WTC11 (cell line): Measurements from ENCODE around the gene PLEKHA6. TPM values are rescaled to one million over a fixed set of nuclear protein-coding genes. Genes with fewer than 3 reads are reported as not detected.

ENCODE experiments used
- ATAC-seq: fragments of 200-7000 bp; cut with Tn5 transposase; 2 replicates; pipeline ENCODE4 v1.10.0; 2021; ENCODE audit warnings: mild to moderate bottlenecking, moderate library complexity
- CTCF ChIA-PET: fragments of 300-600 bp; sonication (Branson Sonifier 250); formaldehyde crosslinking; loops from one replicate; lab custom pipeline; 2021; ENCODE audit warnings: antibody characterized with exemption; lab: Charles Lee
- POLR2A ChIA-PET: fragments of 350-600 bp; sonication (Branson Sonifier 250); formaldehyde crosslinking; loops from one replicate; lab custom pipeline; 2021; ENCODE audit warnings: antibody characterized with exemption; lab: Charles Lee
- DNase-seq: peaks from one replicate; pipeline ENCODE4 v3.0.0; 2021; ENCODE audit warnings: low spot score
- H3K27ac Mint-ChIP-seq: 2 replicates; pipeline ENCODE4 v1.8.0; 2021; ENCODE audit warnings: mixed read lengths
- H3K27me3 Mint-ChIP-seq: 2 replicates; pipeline ENCODE4 v1.8.0; 2021; ENCODE audit warnings: low read depth, mild to moderate bottlenecking, moderate library complexity, mixed read lengths
- H3K36me3 Mint-ChIP-seq: 2 replicates; pipeline ENCODE4 v1.8.0; 2021; ENCODE audit warnings: mixed read lengths
- H3K4me1 Mint-ChIP-seq: 2 replicates; pipeline ENCODE4 v1.8.0; 2022; ENCODE audit warnings: mixed read lengths
- H3K4me3 Mint-ChIP-seq: 2 replicates; pipeline ENCODE4 v1.8.0; 2021; ENCODE audit warnings: mild to moderate bottlenecking, moderate library complexity, mixed read lengths
- H3K9me3 Mint-ChIP-seq: 2 replicates; pipeline ENCODE4 v1.8.0; 2021; ENCODE audit warnings: mixed read lengths
- ATF6 ChIP-seq: sonication (generic); formaldehyde crosslinking; IDR thresholded peaks from 2 replicates; pipeline ENCODE4 v1.8.1; 2023; ENCODE audit warnings: mild to moderate bottlenecking, missing genetic modification reagents
- ESRRA ChIP-seq: sonication (generic); formaldehyde crosslinking; IDR thresholded peaks from 2 replicates; pipeline ENCODE4 v1.8.1; 2022; ENCODE audit warnings: mild to moderate bottlenecking, missing genetic modification reagents, borderline replicate concordance
- FOXP1 ChIP-seq: sonication (generic); formaldehyde crosslinking; IDR thresholded peaks from 2 replicates; pipeline ENCODE4 v1.8.0; 2022; ENCODE audit warnings: missing genetic modification reagents, mild to moderate bottlenecking, moderate library complexity, borderline replicate concordance
- IRF1 ChIP-seq: sonication (generic); formaldehyde crosslinking; IDR thresholded peaks from 2 replicates; pipeline ENCODE4 v1.8.0; 2023; ENCODE audit warnings: missing genetic modification reagents
- JAZF1 ChIP-seq: fragments of 250-450 bp; sonication (Bioruptor Pico); IDR thresholded peaks from 2 replicates; pipeline ENCODE4 v1.9.0; 2021; ENCODE audit warnings: moderate library complexity, mild to moderate bottlenecking, inconsistent platforms
- MLX ChIP-seq: sonication (generic); formaldehyde crosslinking; IDR thresholded peaks from 2 replicates; pipeline ENCODE4 v1.8.1; 2023; ENCODE audit warnings: mild to moderate bottlenecking, missing genetic modification reagents, moderate library complexity
- MXD4 ChIP-seq: fragments of 250-450 bp; sonication (Bioruptor Pico); IDR thresholded peaks from 2 replicates; pipeline ENCODE4 v1.8.0; 2021; ENCODE audit warnings: mild to moderate bottlenecking, moderate library complexity, borderline replicate concordance
- MYBL2 ChIP-seq: sonication (generic); formaldehyde crosslinking; IDR thresholded peaks from 2 replicates; pipeline ENCODE4 v1.8.1; 2023; ENCODE audit warnings: mild to moderate bottlenecking, moderate library complexity, missing genetic modification reagents
- NR1H2 ChIP-seq: sonication (generic); formaldehyde crosslinking; IDR thresholded peaks from 2 replicates; pipeline ENCODE4 v1.9.0; 2021; ENCODE audit warnings: mild to moderate bottlenecking, moderate library complexity, missing genetic modification reagents
- SMAD3 ChIP-seq: sonication (generic); formaldehyde crosslinking; IDR thresholded peaks from 2 replicates; pipeline ENCODE4 v1.8.0; 2022; ENCODE audit warnings: missing genetic modification reagents, mild to moderate bottlenecking, borderline replicate concordance
- SMAD4 ChIP-seq: sonication (generic); formaldehyde crosslinking; IDR thresholded peaks from 2 replicates; pipeline ENCODE4 v1.8.0; 2022; ENCODE audit warnings: mild to moderate bottlenecking, missing genetic modification reagents
- TEAD1 ChIP-seq: sonication (generic); formaldehyde crosslinking; IDR thresholded peaks from 2 replicates; pipeline ENCODE4 v1.8.0; 2022; ENCODE audit warnings: mild to moderate bottlenecking, missing genetic modification reagents
- TEAD4 ChIP-seq: sonication (generic); formaldehyde crosslinking; IDR thresholded peaks from 2 replicates; pipeline ENCODE4 v1.8.0; 2022; ENCODE audit warnings: mild to moderate bottlenecking, missing genetic modification reagents
- ZNF121 ChIP-seq: sonication (generic); formaldehyde crosslinking; IDR thresholded peaks from 2 replicates; pipeline ENCODE4 v1.8.0; 2023; ENCODE audit warnings: missing genetic modification reagents
- ZNF232 ChIP-seq: sonication (generic); formaldehyde crosslinking; IDR thresholded peaks from 2 replicates; pipeline ENCODE4 v1.8.0; 2022; ENCODE audit warnings: mild to moderate bottlenecking, missing genetic modification reagents
- ZNF263 ChIP-seq: sonication (generic); formaldehyde crosslinking; IDR thresholded peaks from 2 replicates; pipeline ENCODE4 v1.8.1; 2022; ENCODE audit warnings: low read depth, mild to moderate bottlenecking, moderate library complexity, missing genetic modification reagents
- ZNF281 ChIP-seq: sonication (generic); formaldehyde crosslinking; IDR thresholded peaks from 2 replicates; pipeline ENCODE4 v1.8.0; 2023; ENCODE audit warnings: mild to moderate bottlenecking, missing genetic modification reagents
- ZNF423 ChIP-seq: fragments of 250-450 bp; sonication (Bioruptor Pico); IDR thresholded peaks from 2 replicates; pipeline ENCODE4 v2.1.2; 2022; ENCODE audit warnings: mild to moderate bottlenecking, moderate library complexity
- ZNF532 ChIP-seq: fragments of 250-450 bp; sonication (Bioruptor Pico); IDR thresholded peaks from 2 replicates; pipeline ENCODE4 v1.9.0; 2021; ENCODE audit warnings: mild to moderate bottlenecking, borderline replicate concordance
- ZNF671 ChIP-seq: fragments of 250-450 bp; sonication (Bioruptor Pico); IDR thresholded peaks from 2 replicates; pipeline ENCODE4 v1.8.0; 2021; ENCODE audit warnings: mild to moderate bottlenecking
- total RNA-seq: library from RNA; stranded (reverse); gene quantifications from 3 replicates; pipeline ENCODE4 v1.2.3, GENCODE V29; 2021
- TF ChIP-seq, protein P1 (sequence below): sonication (generic); formaldehyde crosslinking; IDR thresholded peaks from 2 replicates; pipeline ENCODE4 v1.8.0; 2022; ENCODE audit warnings: mild to moderate bottlenecking, missing genetic modification reagents
- TF ChIP-seq, protein P2 (sequence below): fragments of 200-600 bp; IDR thresholded peaks from 2 replicates; pipeline ENCODE4 v1.8.0; 2022; ENCODE audit warnings: antibody characterized with exemption

The PLEKHA6 gene
- total RNA-seq, 1 experiment from 2014 or later = 11.6 TPM

DNA sequence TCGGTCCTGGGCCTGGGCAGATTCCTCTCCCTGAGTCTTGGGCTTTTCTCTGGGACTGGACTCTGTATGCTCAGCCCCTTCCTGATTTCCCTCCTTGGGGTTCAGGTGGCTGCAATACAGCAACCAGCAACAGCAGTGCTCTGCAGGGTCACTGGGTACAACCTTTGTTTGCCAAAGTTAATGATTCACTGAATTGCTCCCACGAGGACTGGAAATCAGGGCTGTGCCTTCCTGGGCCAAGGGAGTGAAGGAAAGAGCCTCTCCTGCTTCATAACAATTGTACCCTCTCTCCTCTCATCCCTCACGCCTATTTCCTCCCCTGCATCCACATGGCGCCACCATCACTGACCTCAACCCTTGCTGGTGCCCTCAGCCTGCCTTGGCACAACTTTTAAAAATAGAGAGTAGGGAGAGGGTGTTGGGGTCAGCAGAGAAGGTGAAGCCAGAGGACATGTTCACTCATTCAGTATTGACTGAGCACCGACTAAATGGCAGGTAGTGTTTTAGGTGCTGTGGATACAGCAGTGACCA is 93.2 kb downstream of the PLEKHA6 start:
- no peaks in the 10 kb centered on the region for H3K9me3 Mint-ChIP-seq
- no peak overlapping the region for H3K27ac Mint-ChIP-seq
- no peaks in the 10 kb centered on the region; the same call in 1 of the 2 replicates for H3K36me3 Mint-ChIP-seq
- H3K4me3 Mint-ChIP-seq = no peak overlapping the region
- H3K4me1 Mint-ChIP-seq = no peaks in the 10 kb centered on the region
- POLR2A ChIA-PET = no interaction called here
- ATAC-seq = no peak
- no peak for DNase-seq
- TF ChIP-seq SMAD4 (no peak), ZNF281 (no peak), JAZF1 (CRISPR knock-in tag) (no peak), ESRRA (CRISPR knock-in tag) (no peak), IRF1 (CRISPR knock-in tag) (no peak), SMAD3 (CRISPR knock-in tag) (no peak)
- TF ChIP-seq, protein P1, sequence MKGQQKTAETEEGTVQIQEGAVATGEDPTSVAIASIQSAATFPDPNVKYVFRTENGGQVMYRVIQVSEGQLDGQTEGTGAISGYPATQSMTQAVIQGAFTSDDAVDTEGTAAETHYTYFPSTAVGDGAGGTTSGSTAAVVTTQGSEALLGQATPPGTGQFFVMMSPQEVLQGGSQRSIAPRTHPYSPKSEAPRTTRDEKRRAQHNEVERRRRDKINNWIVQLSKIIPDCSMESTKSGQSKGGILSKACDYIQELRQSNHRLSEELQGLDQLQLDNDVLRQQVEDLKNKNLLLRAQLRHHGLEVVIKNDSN (CRISPR knock-in tag) = no peak
- CTCF ChIA-PET = interaction anchor here (0.6 to 2.2 kb wide), 3 partner anchors 8 to 132 kb away, joined by 3 to 9 read pairs (median 5); no protein-coding TSS in a partner anchor
- no peaks in the 10 kb centered on the region for H3K27me3 Mint-ChIP-seq

- H3K27ac Mint-ChIP-seq = no peak overlapping the region
- H3K36me3 Mint-ChIP-seq = no peaks in the 10 kb centered on the region; the same call in 1 of the 2 replicates
- POLR2A ChIA-PET = interaction anchor here (0.6 kb wide), 1 partner anchor 534 kb away, joined by 6 read pairs; no protein-coding TSS in a partner anchor
- no peaks in the 10 kb centered on the region for H3K27me3 Mint-ChIP-seq
- H3K4me3 Mint-ChIP-seq = no peak overlapping the region
- ATAC-seq (no peak), DNase-seq (no peak)
- no peaks in the 10 kb centered on the region for H3K9me3 Mint-ChIP-seq
- CTCF ChIA-PET = no interaction called here
- no peaks in the 10 kb centered on the region for H3K4me1 Mint-ChIP-seq
- TF ChIP-seq TEAD4 (CRISPR knock-in tag) (no peak), MLX (no peak), TEAD1 (CRISPR knock-in tag) (no peak), ATF6 (CRISPR knock-in tag) (no peak), MYBL2 (CRISPR knock-in tag) (no peak), NR1H2 (CRISPR knock-in tag) (no peak), ZNF671 (CRISPR knock-in tag) (no peak), ZNF232 (CRISPR knock-in tag) (no peak), ZNF263 (no peak), ZNF532 (CRISPR knock-in tag) (no peak), ZNF121 (CRISPR knock-in tag) (no peak), ZNF423 (CRISPR knock-in tag) (no peak), FOXP1 (CRISPR knock-in tag) (no peak), MXD4 (CRISPR knock-in tag) (no peak)
- TF ChIP-seq, protein P2, sequence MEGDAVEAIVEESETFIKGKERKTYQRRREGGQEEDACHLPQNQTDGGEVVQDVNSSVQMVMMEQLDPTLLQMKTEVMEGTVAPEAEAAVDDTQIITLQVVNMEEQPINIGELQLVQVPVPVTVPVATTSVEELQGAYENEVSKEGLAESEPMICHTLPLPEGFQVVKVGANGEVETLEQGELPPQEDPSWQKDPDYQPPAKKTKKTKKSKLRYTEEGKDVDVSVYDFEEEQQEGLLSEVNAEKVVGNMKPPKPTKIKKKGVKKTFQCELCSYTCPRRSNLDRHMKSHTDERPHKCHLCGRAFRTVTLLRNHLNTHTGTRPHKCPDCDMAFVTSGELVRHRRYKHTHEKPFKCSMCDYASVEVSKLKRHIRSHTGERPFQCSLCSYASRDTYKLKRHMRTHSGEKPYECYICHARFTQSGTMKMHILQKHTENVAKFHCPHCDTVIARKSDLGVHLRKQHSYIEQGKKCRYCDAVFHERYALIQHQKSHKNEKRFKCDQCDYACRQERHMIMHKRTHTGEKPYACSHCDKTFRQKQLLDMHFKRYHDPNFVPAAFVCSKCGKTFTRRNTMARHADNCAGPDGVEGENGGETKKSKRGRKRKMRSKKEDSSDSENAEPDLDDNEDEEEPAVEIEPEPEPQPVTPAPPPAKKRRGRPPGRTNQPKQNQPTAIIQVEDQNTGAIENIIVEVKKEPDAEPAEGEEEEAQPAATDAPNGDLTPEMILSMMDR = no peak
Observed at GRCh38 chr1:204265665-204266064, 94.1 kb downstream of the PLEKHA6 start.
